GM18502 (cell line): ENCODE results near the gene TEAD1.

Experiments used
- ATAC-seq: cut with Tn5 transposase; IDR thresholded peaks from one replicate; pipeline ENCODE4 v1.9.1; 2021; ENCODE audit warnings: mild to moderate bottlenecking; ENCODE audit not compliant: unreplicated experiment, poor library complexity

TEAD1 gene

DNA sequence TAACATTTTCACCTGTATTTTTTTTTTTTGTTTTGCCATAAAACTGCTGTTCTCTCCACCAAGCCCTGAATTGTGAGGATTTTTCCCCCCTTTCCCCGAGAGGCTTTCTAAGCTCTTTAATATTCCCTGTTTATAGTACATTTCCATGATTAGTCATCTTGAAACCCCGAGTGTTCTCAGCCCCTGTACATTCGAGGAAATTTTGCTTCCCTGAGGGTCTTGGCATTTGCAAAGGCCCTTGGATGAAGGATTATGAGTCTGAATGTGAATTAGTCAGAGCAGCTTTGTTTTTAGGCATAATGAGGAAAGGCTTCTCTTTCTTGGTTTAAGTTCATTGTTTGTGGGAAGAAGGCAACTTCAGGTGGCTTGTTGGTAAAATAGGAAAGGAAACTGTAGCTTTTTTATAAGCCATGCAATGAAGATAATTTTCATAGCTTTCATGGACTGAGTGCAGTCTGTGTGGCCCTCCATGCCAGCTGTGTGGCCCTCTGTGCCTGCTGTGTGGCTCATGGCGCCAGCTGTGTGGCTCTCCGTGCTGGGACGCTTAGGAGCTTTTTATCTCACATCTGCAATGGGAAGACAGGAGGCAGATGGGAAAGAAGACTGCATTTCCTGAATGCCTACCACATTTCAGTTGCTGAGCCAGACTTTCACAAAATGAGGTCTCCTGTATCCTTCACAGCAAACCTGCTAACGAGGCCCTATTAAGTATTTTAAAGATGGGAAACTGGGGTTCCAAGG, 129.0 kb downstream of the TEAD1 start:
- ATAC-seq, result no peak

DNA sequence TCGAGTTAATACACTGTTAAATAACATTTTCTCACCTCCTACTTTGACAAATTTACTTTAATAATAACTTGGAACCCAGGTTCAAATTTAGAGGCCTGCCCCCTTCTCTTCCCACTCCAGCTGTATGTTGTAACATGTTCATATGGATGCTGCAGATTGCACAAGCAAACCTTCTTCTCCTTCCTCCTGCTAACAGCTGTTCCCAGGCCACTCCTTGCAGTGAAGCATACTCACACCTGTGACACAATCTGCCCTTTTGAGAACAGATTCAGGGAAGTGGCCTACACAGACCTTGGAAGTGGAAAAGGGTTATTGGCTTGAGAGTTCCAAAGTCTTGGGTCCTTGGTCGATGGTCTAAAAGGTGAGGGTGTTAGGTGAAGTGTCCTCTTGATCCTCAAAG, 131.9 kb downstream of the TEAD1 start:
- no peak for ATAC-seq

DNA sequence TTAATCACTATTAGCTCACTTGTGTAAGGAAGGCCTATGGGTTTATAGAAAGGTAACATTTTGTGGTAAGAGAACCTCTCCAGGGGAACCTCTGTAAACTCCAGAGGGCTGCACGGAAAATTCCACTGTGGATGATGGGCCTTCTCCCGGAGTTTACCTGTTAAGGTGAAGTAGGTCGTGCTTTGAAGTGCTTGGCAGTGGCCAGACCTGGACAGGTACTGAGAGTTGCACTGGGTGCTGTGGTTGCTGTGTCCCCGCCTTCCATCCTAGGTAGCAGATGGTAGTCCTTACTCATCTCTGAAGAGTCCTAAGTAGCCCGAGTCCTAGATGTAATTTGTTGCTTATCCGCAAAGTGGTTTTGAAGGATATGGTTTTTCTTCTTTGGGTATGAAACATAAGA, 133.4 kb downstream of the TEAD1 start:
- no peak for ATAC-seq

DNA sequence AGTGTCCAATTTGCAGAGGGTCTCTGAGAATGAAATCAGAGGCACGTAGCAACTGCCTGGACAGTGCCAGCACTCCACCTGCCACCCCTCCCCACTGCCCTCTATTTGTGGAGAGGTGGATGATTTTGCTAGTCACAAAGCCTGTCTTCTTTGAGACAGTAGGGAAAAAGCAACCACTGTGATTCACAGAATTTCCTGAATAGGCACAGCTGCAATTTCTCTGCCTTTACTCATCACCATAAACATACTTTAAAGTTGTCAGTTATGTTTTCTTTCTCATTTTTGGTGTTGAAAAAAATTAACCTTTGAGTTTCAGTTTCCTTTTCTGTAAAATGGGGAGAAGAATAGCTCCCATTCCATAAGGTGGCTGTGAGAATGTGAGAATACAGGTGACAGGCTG, 134.3 kb downstream of the TEAD1 start:
- ATAC-seq, result no peak

DNA sequence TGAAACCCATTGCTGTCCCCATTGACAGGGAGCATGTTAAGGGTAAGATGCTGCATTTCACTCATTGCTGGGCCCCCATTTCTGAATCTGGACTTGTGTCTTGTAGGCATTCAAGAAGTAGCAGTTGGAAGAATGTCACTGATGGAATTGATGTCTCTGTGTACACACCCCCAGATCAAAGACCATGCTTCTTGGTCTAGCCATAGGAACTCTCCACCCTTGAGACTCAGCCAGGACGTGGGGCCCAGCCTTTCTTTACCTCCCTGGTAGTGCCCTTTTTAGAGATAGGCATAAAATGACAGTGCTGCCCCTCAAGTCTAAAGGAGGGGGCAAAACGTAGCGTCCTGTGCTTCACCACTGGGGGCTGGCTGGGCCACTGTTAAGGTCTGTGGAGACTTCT, 135.1 kb downstream of the TEAD1 start:
- no peak for ATAC-seq

DNA sequence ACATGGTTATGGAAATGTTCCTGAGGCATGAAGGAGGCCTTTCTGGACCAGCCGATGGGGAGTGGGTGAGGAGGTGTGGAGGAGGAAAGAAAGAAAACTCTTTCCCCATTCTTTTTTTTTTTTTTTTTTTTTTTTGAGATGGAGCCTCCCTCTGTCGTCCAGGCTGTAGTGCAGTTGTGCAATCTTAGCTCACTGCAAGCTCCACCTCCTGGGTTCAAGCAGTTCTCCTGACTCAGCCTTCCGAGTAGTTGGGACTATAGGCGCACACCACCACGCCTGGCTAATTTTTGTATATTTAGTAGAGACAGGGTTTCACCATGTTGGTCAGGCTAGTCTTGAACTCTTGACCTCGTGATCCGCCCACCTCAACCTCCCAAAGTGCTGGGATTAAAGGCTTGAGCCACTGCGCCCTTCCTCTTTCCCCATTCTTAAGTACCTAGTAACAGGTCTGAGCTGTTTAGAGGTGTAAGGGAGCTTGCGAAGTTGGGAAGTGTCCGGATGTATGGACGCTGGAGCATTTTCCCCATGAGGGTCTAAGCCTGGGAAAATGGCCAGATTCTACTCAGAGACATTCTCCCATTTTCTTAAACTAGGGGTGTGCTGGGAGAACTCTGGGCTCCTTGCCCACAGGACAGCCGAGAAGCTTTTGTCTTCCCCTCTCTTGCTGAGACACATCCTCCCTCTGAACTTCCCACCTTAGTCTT, 135.8 kb downstream of the TEAD1 start:
- no peak for ATAC-seq

DNA sequence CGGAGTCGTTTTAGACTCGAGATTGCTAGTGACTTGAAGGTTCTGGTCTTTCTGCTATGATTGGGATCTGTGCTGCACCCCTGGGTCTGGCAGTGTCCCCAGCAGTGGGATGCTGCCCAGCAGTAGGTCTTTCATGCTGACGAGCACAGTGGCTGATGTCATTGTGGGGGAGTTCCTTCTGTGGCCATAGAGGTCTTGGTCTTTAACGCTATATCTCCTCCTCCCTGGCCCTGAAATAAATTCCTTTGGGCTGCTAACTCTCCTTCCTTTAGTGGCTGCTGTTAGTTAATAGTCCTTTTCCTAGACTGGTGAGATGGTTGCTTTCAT, 136.3 kb downstream of the TEAD1 start:
- no peak for ATAC-seq

DNA sequence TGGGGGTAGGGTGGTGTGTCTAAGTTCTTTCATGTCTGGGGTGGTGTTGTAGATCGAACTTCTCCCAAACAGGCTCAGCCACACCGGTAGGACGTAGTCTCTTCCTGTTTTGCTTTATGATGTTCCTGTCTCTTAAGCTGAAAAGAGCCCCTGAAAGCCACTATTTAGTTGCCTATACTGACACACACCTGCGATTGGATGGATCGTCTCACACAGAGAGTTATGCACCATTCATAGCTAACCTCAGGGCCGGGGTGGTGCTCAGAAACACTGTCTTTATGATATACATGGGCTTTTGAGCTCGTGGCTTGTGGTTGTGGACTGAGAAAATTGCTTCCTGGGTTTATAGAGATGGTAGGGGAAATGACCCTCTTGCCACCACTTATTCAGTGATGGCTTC, 137.6 kb downstream of the TEAD1 start:
- ATAC-seq, result no peak

DNA sequence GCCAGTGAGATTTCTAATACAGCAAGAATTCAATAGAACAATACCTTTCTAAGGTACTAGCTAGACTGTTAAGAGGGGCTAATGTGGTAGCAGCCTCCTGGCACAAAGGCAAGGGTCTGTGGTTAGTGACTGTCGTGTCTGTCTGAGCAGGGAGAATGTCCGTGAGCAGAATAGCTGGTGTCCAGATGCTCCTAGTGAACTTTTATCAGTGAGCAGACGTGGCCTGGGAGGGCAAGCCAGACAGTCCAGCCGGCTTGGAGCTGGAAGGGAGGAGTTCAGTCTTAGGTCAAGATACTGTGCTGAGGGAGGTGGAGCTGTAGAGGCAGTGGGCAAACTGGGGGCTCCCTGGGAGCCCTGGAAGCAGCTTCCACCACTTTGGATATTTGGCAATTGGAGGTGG, 138.6 kb downstream of the TEAD1 start:
- no peak for ATAC-seq

DNA sequence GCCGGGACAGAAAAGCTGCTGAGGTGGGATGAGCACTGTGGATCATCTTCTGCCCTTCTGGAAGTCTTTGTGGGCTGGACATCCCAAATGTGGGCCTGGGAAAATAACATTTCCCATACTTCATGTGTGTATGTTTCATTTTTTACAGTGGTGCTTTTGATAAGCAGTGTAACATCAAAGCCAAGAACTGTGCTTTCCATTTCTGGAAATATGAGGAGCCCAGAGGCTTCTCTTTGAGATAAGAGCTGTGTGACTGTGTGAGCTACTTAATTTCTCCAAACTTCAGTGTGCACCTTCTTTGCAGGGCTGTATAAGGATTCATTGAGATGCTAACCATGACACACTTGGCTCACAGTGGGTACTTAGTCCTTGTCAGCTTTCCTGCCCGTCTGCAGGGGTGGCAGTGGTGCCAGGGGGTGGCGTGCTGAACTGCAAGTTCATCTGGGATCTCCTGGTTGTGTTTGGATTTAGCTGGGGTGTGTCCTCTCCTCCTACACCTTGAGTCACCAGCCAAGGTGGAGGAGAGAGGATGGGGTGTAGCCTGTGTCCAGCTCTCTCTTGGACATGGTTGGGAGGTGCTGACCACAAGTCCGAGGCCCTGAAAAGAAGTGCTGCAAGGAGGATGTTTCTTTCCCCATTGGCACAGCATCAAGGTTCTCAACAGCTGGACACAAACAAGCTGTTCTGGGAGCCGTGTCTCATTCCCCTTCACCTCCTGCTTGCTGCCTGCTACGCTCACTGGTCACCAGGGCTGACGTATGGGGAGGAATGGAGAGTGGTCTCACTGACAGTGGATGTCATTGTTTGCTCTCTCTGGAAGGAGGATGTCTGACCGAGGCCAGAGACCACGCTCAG, 139.4 kb downstream of the TEAD1 start:
- ATAC-seq, result no peak

DNA sequence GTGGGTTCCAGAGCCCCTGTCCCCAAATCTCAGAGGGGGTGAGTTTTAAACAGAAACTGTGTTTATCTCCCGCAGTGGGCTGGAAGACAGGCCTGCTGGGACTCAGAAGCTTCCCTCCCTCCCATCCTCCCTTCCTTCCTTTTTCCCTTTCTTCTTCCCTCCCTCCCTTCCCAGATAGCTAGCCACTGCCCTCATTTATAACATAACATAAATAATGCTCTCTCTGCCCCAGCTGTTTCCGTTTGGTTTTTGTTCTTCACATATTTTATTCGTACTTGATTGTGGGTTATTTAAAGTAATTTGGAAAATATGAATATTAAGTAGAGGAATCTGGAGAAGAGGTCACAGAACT, 140.9 kb downstream of the TEAD1 start:
- no peak for ATAC-seq

DNA sequence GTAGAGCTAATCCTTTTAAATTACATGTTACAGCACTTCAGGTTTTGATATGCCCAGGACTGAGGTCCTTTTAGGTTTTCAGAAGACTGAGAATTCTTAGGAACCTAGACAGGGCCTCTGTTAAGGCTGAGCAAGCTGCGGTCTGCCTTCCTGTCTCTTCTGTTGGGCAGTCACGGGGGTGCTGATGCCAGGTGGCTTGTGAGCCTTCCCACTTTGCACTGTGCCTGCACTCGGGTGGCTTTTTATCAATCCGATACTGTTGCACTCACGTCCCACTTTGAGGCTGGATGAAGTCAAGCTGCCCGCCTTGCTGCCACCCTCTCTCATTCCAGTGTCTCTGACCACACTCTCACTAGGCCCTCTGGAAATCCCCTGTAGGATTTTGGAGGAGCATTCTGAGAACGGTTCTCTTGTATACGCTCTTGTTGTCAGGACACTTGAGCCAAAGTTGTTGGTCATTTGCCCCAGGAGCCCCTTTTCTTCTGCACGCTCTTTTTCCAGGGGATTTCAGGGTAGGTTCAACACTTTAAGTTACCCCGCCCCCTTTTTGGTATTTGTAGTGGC, 141.8 kb downstream of the TEAD1 start:
- no peak for ATAC-seq

DNA sequence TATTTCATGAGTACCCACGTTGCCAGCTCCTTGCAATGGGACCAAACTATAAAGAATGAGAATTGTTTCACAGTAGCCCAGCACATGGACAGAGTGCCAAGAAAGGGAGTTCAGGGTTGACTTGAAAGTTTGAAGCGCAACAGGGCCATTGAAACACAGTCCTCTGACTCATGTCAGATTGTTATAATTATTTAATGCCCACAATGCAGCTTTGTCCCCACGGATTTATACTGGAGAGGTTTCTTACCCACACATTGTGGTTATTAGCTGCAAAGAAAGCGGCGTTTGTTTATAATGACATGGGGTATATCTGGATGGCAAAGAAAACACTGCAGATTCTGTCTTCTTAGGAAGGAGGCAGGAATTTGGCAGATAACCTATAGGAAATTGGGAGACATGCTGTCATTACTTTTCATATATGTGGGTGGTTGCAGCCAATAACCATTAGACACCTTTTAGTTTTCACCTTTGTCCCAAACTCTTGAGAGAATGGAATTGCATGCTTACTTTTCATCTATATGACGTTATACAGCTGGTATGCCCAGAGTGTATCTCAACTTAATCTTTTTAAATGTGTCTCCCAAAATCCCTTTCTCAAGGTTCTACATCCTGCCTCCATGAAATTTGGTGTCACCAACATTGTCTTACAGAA, 143.6 kb downstream of the TEAD1 start:
- no peak for ATAC-seq

DNA sequence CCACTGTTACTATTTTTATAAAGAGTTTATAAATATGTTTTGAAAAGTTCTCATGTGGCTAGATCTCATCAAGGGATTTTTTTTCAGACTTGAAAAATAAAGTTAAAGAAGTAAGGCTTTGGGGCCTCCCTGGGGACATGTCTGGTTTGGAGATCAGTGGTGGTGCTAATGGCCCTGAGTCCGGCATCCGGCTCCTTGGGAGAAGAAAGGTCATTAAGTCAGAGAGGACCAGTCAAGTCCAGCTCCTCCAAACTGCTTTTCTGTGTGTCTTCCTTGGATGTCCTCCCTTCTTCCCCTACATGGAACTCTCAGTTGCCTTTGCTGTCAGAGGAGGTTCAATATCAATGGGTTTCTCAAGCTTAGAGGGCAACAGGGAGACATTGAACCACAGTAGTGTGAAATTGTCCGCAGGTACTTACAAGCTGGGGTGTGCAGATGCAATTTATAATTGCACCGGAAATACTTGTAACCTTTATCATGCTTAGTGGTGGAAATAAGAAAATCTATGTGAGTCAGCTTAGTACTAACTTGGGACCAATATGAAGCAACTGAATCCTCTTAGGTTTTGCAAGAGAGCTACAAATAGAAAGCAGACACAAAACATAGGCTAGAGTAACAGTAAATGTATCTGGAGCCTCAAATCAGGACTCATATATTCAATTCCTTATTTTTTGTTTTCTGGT, 144.3 kb downstream of the TEAD1 start:
- ATAC-seq, result no peak

DNA sequence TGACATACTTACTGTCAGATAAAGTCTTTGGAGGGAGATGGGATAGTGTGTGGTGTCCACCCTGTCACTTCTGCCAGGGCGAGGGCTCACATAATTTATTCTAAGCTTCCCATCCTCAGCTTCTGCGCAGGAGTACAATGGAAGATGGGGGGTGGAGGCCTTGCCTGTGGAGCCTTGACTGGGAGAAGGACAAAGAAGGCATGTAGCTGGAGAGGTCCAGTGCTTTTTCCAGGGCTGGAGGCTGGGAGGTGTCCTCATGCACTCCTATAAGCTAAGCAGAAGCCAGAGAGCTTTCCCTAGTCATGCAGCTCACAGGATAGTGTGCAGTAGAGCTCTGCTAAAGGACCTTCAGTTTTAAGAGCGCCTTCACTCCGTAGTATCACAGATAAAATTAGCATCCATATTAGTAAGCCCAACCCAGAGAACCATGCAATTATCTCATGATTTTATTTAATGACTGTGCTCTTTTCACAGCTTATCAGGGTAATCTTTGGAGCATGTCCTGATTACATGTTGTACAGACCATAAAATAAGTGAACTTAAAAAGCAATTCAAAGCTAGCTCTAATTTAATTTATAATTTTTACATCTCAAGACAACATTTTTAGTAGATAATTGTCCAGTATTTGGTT, 148.3 kb downstream of the TEAD1 start:
- no peak for ATAC-seq

DNA sequence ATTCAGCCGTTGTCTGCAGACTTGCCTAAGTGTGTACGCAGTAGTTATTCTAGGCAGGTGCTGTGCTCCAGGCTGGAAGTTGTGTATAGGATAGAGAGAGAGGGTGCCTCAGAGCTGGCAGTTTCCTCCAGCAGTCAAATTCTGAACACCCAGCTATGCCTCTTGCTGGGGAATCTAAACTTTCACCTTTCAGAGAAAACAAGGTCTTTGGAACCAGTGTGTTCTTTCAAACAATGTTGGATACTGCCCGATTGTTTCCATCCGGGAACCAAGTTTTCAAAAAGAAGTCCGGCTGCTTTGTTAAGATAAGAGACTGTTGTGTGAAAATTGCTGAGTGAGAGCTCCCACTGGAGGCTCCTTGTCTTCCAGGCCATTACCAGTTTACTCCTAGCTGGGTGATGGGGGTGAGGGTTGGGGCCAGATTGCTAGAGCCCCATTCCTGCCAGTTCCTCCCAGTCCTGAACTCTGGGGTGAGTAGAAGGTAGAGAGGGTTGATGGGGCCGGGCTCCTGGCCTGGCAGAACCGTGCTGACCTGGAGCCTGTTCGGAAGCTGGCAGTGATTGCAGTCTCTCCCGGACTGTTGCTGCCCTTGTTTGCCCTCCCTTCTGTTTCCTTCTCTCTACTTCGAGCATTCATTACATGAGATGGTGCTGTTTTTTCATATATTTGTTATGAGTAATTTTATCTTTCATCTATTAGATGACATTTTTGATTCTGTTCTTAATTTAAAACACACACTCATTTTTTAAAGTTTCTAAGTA, 150.2 kb downstream of the TEAD1 start:
- no peak for ATAC-seq

DNA sequence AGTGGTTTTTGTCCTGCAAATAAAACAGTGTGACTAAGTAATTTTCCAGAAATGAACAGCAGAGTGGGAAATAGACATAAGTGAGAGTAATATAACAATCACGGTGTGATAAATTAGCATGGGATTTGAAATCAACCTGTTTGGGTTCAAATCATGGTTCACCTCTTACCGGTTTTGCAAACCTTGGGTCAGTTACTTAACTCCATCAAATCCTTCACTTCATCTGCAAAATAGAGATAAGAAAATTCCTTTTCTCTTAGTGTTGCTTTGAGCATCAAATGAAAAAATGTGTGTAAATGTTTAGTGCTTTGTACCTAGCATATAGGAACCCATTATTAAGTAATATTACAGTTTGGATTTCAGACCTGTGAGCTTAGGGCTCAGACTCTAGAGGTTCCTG, 152.2 kb downstream of the TEAD1 start:
- no peak for ATAC-seq

DNA sequence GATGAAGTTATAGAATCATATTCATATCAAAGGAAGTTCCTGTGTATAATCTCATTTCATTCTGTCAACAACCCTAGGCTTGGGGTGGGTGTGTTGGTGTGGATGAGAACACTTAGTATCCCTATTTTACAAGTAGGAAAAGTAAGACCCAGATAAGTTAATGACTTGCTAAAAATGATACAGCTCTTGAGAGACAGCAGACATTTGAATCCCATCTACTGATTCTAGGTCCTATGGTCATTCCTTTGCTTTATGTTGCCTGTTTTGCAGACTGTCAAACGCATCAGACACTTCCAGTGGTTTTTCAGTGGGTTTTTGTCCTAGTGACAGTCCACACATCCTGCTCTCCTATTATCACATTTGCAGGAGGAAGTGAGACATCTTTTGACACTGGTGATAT, 153.1 kb downstream of the TEAD1 start:
- ATAC-seq, result no peak
